Measurements from ENCODE around the gene LIN28A. TPM values are rescaled to one million over a fixed set of nuclear protein-coding genes. Genes with fewer than 3 reads are reported as not detected.

The LIN28A gene
- not detected in 2 replicates for total RNA-seq

GRCh38 chr1:26410706-26411623, at the start of gene LIN28A:
Gene LIN28A, plus strand, starts transcription at chr1:26410817. Its CDS starts 75 bp downstream, at chr1:26410892.

GRCh38 chr1:26372611-26373010, 38.0 kb upstream of the LIN28A start, which contains the start of gene ZNF683:
Gene ZNF683, minus strand, starts transcription at chr1:26372750. Its CDS starts 4,179 bp downstream, at chr1:26368571.

GRCh38 chr1:26431979-26432695, 21.5 kb downstream of the LIN28A start, which contains the start of gene DHDDS:
Gene DHDDS, plus strand, starts transcription at chr1:26432321. Its CDS starts 625 bp downstream, at chr1:26432946.

GRCh38 chr1:26472320-26472900, 61.8 kb downstream of the LIN28A start, which contains the start of gene HMGN2:
Gene HMGN2, plus strand, starts transcription at chr1:26472440. Its CDS starts 173 bp downstream, at chr1:26472613.

Other genes with a start within 250 kb of the LIN28A start
- not detected in 2 replicates for gene C1orf232, start 241.9 kb upstream of the LIN28A start, total RNA-seq
- 36.7 and 58.7 TPM in 2 replicates for gene ZNF593, start 240.9 kb upstream of the LIN28A start, total RNA-seq
- 0.23 TPM in 1 of 2 replicates, not detected in the other for gene ZNF593OS, start 239.0 kb upstream of the LIN28A start, total RNA-seq
- gene CNKSR1, start 233.3 kb upstream of the LIN28A start, total RNA-seq = 0.17 and 1.8 TPM in 2 replicates
- not detected in 2 replicates for gene CATSPER4, start 220.2 kb upstream of the LIN28A start, total RNA-seq
- gene CEP85, start 176.6 kb upstream of the LIN28A start, total RNA-seq = 6.0 TPM in 2 replicates
- gene SH3BGRL3, start 130.7 kb upstream of the LIN28A start, total RNA-seq = 121 and 201 TPM in 2 replicates
- gene UBXN11, start 104.2 kb upstream of the LIN28A start, total RNA-seq = 2.2 and 2.8 TPM in 2 replicates
- gene CD52, start 92.9 kb upstream of the LIN28A start, total RNA-seq = not detected in 2 replicates
- not detected in 2 replicates for gene CRYBG2, start 56.7 kb upstream of the LIN28A start, total RNA-seq
- gene ZNF683, start 38.1 kb upstream of the LIN28A start, total RNA-seq = not detected in 2 replicates
- 27.4 and 32.0 TPM in 2 replicates for gene DHDDS, start 21.5 kb downstream of the LIN28A start, total RNA-seq
- 272 and 287 TPM in 2 replicates for gene HMGN2, start 61.6 kb downstream of the LIN28A start, total RNA-seq
- gene RPS6KA1, start 118.9 kb downstream of the LIN28A start, total RNA-seq = 0.77 and 2.0 TPM in 2 replicates

All from pericardium fibroblast (primary cell).